Gastroesophageal sphincter (tissue), 4 donors: ENCODE results near the gene CDK4. TPM values are rescaled to one million over a fixed set of nuclear protein-coding genes. Genes with fewer than 3 reads are reported as not detected.

ENCODE experiments used
- ATAC-seq: fragments of 150-250 bp; one replicate; pipeline ENCODE4 v1.9.1; 2016; ENCODE audit warnings: mild to moderate bottlenecking, moderate library complexity
- H3K27ac ChIP-seq, 4 donors: fragments of 200-600 bp; sonication (generic) in 3 of 4; 1 replicate in 3 of 4; 2 replicates in 1 of 4; pipeline ENCODE4 v1.5.1; 2016 to 2019
- H3K27me3 ChIP-seq: fragments of 200-600 bp; sonication (generic); one replicate; pipeline ENCODE4 v1.5.1; 2019
- H3K36me3 ChIP-seq, 2 donors: fragments of 200-600 bp; sonication (generic); one replicate each; pipeline ENCODE4 v1.5.1; 2019; ENCODE audit warnings: control low read depth in 1 of 2
- H3K4me1 ChIP-seq, 3 donors: fragments of 200-600 bp; sonication (generic); 1 replicate in 2 of 3; 2 replicates in 1 of 3; pipeline ENCODE4 v1.5.1; 2016 to 2019; ENCODE audit warnings: control low read depth in 2 of 3
- H3K4me3 ChIP-seq, 2 donors: fragments of 200-600 bp; sonication (generic); one replicate each; pipeline ENCODE4 v1.5.1; 2019; ENCODE audit warnings: mild to moderate bottlenecking in 1 of 2, moderate library complexity in 1 of 2
- H3K9me3 ChIP-seq, 3 donors: fragments of 200-600 bp; sonication (generic); one replicate each; pipeline ENCODE4 v1.5.1; 2017 to 2019; ENCODE audit warnings: control low read depth in 2 of 3
- CTCF ChIP-seq, 4 experiments: fragments of 200-600 bp in 2 of 4; fragments of 450-650 bp in 2 of 4; sonication (generic) in 1 of 4; IDR thresholded peaks; one replicate each; pipeline ENCODE4 v1.5.1; 2017 to 2019; ENCODE audit warnings: antibody characterized with exemption in 4 of 4, mild to moderate bottlenecking in 2 of 4, moderate library complexity in 2 of 4
- EP300 ChIP-seq: sonication (generic); formaldehyde crosslinking; IDR thresholded peaks from one replicate; pipeline ENCODE4 v1.6.1; 2017; ENCODE audit warnings: antibody characterized with exemption, mild to moderate bottlenecking
- POLR2A ChIP-seq, 2 donors: fragments of 450-650 bp; IDR thresholded peaks; one replicate each; pipeline ENCODE4 v1.6.1; 2017; ENCODE audit warnings: antibody characterized with exemption in 2 of 2, mild to moderate bottlenecking in 2 of 2, moderate library complexity in 1 of 2
- POLR2AphosphoS5 ChIP-seq: sonication (generic); formaldehyde crosslinking; IDR thresholded peaks from one replicate; pipeline ENCODE4 v1.6.1; 2017; ENCODE audit warnings: antibody characterized with exemption
- WGBS, 2 donors: methylation state at CpG; one replicate each; pipeline ENCODE4 v1.1.5; 2018; ENCODE audit warnings: low coverage in 1 of 2; 5-methylcytosine and 5-hydroxymethylcytosine counted together
- total RNA-seq, 4 donors: library from RNA; depleted of rRNA; stranded (reverse); fragments of >200 nt; gene quantifications; one replicate each; pipeline ENCODE4 v1.1.0, GENCODE V29; 2016

Gene CDK4
- total RNA-seq, 4 donors from 2014 or later: 56.7 to 107 (median 101) TPM

- TF ChIP-seq EP300 (no peak), POLR2A (IDR thresholded peaks at IDR 0.05) (no peak), POLR2AphosphoS5 (no peak), CTCF (IDR thresholded peaks at IDR 0.05) (no peak)
These were observed 41.8 kb upstream of the CDK4 start for GRCh38 chr12:57793920-57794319.

GRCh38 chr12:57783861-57784260 lies 31.8 kb upstream of the CDK4 start:
- TF ChIP-seq POLR2A (IDR thresholded peaks at IDR 0.05) (no peak), CTCF (IDR thresholded peaks at IDR 0.05) (no peak), POLR2AphosphoS5 (no peak), EP300 (no peak)

More at GRCh38 chr12:57793920-57794319, 41.8 kb upstream of the CDK4 start:
- WGBS, 2 donors: 20 to 50% methylated on average over 1 of the region's 1 CpG
- Histone ChIP-seq H3K27me3 (no peaks in the 10 kb centered on the region), H3K4me3 (no peak overlapping the region), H3K27ac (no peak overlapping the region), H3K4me1 (no peaks in the 10 kb centered on the region), H3K9me3 (no peaks in the 10 kb centered on the region), H3K36me3 (peaks cover 6 to 96% of the 10 kb centered on the region in 2 donors)
- no peak for ATAC-seq

GRCh38 chr12:57783466-57783801 lies 31.3 kb upstream of the CDK4 start:
- peaks cover 3 to 22% (median 6%) of the 10 kb centered on the region in 3 donors for H3K4me1 ChIP-seq
- no peaks in the 10 kb centered on the region for H3K9me3 ChIP-seq
- no peak for ATAC-seq
- H3K36me3 ChIP-seq: peaks cover 0 to 66% of the 10 kb centered on the region in 2 donors
- H3K27ac ChIP-seq: peak overlapping the region in 2 of 4 donors; percentile 79 to 82
- WGBS, 2 donors: 80 to 100% methylated on average over 8 to 11 of the region's 12 CpGs
- H3K4me3 ChIP-seq: peak overlapping the region; percentile 69 to 95
- TF ChIP-seq EP300 (no peak), POLR2AphosphoS5 (no peak), CTCF (IDR thresholded peaks at IDR 0.05) (no peak), POLR2A (IDR thresholded peaks at IDR 0.05) (no peak)
- H3K27me3 ChIP-seq: no peaks in the 10 kb centered on the region

More at GRCh38 chr12:57783861-57784260, 31.8 kb upstream of the CDK4 start:
- peak overlapping the region in 1 of 2 donors; percentile 95 for H3K4me3 ChIP-seq
- peaks cover 3 to 22% (median 6%) of the 10 kb centered on the region in 3 donors for H3K4me1 ChIP-seq
- ATAC-seq: no peak
- H3K27me3 ChIP-seq: no peaks in the 10 kb centered on the region
- WGBS, 2 donors: 82 to 83% methylated on average over 5 to 6 of the region's 11 CpGs
- H3K36me3 ChIP-seq: peaks cover 0 to 66% of the 10 kb centered on the region in 2 donors
- H3K9me3 ChIP-seq: no peaks in the 10 kb centered on the region
- no peak overlapping the region for H3K27ac ChIP-seq

GRCh38 chr12:57782608-57783465 lies 30.7 kb upstream of the CDK4 start, which contains the start of gene TSFM:
Gene TSFM (plus strand): TSS chr12:57782787. CDS start chr12:57782802, 15 bp downstream.
- ATAC-seq: peak; percentile 90
- Histone ChIP-seq H3K4me3 (peak within 1 kb of the TSS; percentile 69 to 95), H3K27ac (peak within 1 kb of the TSS; percentile 4 to 86 (median 80)), H3K27me3 (no peaks in the 10 kb centered on the region), H3K9me3 (no peaks in the 10 kb centered on the region), H3K36me3 (peaks cover 0 to 61% of the 10 kb centered on the region in 2 donors), H3K4me1 (peaks cover 3 to 22% (median 6%) of the 10 kb centered on the region in 3 donors)
- peak; percentile 96 for TF ChIP-seq POLR2AphosphoS5
- TF ChIP-seq POLR2A (IDR thresholded peaks at IDR 0.05): peak; percentile 59 to 60
- TF ChIP-seq EP300: no peak
- TF ChIP-seq CTCF (IDR thresholded peaks at IDR 0.05): peak; percentile 88 to 96 (median 91)
- WGBS, 2 donors: 1% methylated on average over 28 to 36 of the region's 45 CpGs
